GM21786 (cell line): Measurements from ENCODE around the gene OR56A3.

Source experiments
- ATAC-seq: cut with Tn5 transposase; IDR thresholded peaks from one replicate; pipeline ENCODE4 v1.9.1; 2021; ENCODE audit not compliant: unreplicated experiment

OR56A3 gene

DNA sequence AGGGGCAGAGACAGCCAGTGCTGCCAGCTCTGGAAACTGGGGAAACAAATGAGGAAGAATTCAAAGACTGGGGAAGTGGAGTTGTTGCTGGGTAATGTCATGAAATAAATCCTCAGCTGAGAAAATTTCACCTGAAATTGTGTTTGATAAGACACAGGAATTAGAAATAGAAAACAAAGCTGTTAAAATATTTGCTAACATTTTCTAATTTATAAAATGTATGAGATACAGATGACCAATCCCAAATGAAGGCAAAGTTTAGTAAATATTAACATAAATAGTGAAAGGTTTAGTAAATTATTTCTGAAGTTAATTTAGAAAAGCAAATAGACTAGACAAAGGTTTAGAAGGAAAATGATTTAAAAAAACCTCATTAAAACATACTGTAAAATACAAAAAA, 26.3 kb downstream of the OR56A3 start, which contains the start of gene OR56A5:
OR56A5 (minus strand) TSS at position 101 of the 400 bp plus-strand sequence; CDS start at position 101, 0 bp downstream.
- ATAC-seq = no peak

GRCh38 chr11:5973530-5973929, 31.5 kb downstream of the OR56A3 start:
- ATAC-seq = no peak

DNA sequence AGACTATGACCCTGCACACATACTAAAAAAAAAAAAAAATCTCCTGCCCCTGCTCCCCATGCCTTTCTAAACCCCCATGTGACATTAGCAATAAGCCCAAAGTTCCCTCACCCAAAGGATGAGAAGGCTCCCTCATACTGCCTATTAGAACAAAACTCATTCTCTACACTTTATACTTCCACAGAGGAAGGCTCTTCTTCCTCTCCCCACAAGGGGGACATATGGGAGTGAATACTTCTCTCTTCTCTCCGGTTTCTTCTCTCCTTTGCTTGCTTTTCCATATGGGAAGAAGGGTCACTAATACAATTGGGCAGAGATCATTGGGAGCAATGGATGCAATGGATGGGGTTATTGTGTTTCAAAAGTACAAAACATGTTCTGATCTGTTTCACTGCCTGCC, 41.4 kb downstream of the OR56A3 start:
- no peak for ATAC-seq

- ATAC-seq = no peak
Measured at GRCh38 chr11:5986885-5987284, 44.8 kb downstream of the OR56A3 start, which contains the start of gene OR52L1. TSS of gene OR52L1 (minus strand) at chr11:5986985. CDS start at chr11:5986930, 55 bp downstream.

DNA sequence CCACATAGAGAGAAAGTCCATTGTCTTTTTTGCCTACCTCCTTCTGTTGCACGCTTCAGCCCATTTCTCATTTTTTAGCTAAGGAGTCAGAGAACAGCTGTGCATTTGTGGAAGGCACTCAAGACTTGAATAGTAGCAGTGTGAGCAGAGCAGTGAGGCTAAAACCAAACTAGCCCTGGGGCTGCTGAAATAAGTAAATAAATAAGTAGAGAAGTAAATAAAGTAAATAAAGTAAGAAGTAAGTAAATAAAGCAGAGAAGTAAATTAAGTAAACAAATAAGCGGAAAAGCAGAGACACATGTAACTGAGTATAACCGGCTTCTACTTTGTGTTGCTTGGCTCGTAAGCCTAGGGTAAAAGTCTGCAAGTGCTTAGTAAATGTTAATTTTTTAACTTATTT, 47.2 kb downstream of the OR56A3 start:
- no peak for ATAC-seq

DNA sequence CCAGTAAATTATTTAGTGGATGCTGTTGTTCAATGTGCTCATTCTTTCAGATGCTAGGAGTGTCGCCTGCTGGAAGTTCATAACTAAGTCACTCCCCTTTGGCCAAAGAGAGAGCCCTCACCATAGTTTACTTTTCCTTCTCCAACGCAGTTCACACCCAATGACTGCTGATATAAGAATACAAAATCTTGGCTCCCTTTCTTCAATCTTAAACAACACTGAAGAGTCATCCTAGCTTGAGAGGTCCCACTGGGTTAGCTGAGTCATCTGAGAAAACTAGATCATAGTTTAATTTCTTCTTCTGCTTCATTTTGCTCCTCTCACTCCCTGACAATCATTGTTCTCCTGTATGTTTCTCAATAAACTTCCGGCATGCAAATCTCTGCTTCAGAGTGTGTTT, 50.1 kb downstream of the OR56A3 start:
- ATAC-seq = no peak

DNA sequence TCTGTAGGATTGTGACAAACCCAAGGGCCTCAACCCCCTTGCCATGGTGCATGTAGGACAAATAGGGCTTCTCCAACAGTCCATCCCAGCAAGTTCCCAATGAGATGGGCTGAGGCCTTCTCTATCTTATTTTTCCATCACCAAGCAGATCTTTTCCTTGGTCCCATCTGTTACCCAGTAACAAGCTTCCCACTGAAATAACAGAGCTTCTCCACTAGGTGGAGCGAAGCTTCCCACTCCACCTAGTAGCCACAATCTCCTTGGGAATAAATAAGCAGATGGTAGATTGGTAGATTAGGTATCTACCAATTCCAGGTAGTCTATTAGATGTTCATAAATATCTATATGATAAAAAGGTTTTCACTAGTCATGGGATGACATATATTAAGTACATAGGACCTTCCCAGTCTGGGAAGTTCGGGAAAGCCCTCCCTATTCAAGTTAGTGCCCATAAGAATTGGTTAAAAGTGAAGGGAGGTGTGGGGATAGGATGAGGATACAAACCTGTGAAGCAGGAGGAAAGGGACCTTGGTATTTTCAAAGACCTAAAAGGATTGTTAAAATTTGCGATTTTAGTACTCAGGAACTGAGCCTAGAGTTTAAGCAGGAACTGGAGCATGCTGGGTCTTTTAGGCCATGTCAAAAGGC, 50.7 kb downstream of the OR56A3 start:
- peak; percentile 63 for ATAC-seq

DNA sequence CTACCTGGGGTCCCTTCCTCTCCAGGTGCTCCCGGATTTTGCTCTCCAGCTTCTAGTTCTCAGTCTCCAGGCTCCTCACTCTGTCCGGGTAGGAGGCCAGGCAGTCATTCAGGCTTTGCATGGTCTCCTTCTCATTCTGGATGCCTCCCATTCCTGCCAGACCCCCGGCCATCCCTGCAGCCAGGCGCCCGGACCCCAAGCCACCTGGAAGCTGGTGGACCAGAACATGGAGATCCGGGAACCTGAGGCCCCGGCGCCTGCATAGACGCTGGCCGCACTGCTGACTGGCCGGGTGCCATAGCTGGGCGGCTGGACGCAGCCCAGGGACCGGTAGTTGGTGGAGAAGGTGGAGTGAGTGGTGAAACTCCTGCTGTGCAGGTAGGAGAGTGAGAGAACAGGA, 52.7 kb downstream of the OR56A3 start:
- no peak for ATAC-seq
